ENCODE results near the gene TRIM33.

DNA sequence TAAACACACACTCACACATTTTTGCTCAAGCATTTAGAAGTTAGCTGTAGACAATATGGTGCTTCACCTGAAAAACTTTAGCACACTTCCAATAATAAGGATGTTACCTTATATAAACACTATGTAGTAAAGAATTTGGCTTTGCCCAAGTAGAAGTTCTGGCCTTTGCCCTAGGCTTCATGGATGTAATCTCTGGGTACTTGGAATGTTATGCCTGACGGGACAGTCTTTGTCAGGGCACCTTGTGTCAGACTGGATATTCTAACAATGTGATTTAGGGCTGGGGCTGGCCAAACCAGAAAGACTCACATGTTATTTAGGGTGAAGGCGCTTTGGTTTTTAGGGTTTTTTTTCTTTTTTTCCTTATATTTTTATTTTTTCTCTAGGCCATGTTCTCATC, 34.8 kb upstream of the TRIM33 start:
- TF ChIP-seq, protein P1, sequence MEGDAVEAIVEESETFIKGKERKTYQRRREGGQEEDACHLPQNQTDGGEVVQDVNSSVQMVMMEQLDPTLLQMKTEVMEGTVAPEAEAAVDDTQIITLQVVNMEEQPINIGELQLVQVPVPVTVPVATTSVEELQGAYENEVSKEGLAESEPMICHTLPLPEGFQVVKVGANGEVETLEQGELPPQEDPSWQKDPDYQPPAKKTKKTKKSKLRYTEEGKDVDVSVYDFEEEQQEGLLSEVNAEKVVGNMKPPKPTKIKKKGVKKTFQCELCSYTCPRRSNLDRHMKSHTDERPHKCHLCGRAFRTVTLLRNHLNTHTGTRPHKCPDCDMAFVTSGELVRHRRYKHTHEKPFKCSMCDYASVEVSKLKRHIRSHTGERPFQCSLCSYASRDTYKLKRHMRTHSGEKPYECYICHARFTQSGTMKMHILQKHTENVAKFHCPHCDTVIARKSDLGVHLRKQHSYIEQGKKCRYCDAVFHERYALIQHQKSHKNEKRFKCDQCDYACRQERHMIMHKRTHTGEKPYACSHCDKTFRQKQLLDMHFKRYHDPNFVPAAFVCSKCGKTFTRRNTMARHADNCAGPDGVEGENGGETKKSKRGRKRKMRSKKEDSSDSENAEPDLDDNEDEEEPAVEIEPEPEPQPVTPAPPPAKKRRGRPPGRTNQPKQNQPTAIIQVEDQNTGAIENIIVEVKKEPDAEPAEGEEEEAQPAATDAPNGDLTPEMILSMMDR (IDR thresholded peaks at IDR 0.05) = no peak
- no peak for TF ChIP-seq POLR2A (IDR thresholded peaks at IDR 0.05)
- TF ChIP-seq POLR2AphosphoS5 (IDR thresholded peaks at IDR 0.05) = no peak
- no peak for TF ChIP-seq EP300 (IDR thresholded peaks at IDR 0.05)

Measured in suprapubic skin (tissue), 4 donors.